Adrenal gland (tissue), 12 donors: Measurements from ENCODE around the gene ZNF607. TPM values are rescaled to one million over a fixed set of nuclear protein-coding genes. Genes with fewer than 3 reads are reported as not detected.

Experiments used
- DNase-seq, 7 donors: peaks; one replicate each; pipeline ENCODE4 v3.0.0-alpha.2; 2019 to 2020
- H3K27ac ChIP-seq, 5 donors: fragments of 200-600 bp; sonication (generic) in 4 of 5; 1 replicate in 3 of 5; 2 replicates in 2 of 5; pipeline versions ENCODE4 v1.5.1 to v1.8.0; 2016 to 2020; ENCODE audit warnings: mild to moderate bottlenecking in 1 of 5
- H3K27me3 ChIP-seq: fragments of 200-600 bp; 2 replicates; pipeline ENCODE4 v1.8.0; 2021
- H3K36me3 ChIP-seq, 2 donors: fragments of 200-600 bp; replicated peaks in 1 of 2; 1 replicate in 1 of 2; 2 replicates in 1 of 2; pipeline versions ENCODE4 v1.5.1 to v1.8.0; 2018 to 2022
- H3K4me1 ChIP-seq, 2 donors: fragments of 200-600 bp; replicated peaks in 1 of 2; 1 replicate in 1 of 2; 2 replicates in 1 of 2; pipeline versions ENCODE4 v1.5.1 to v1.8.0; 2018 to 2021
- H3K4me3 ChIP-seq, 4 donors: fragments of 200-600 bp; sonication (generic) in 3 of 4; one replicate each; pipeline ENCODE4 v1.5.1; 2016 to 2018
- H3K9me3 ChIP-seq, 3 donors: fragments of 200-600 bp; sonication (generic) in 1 of 3; replicated peaks in 1 of 3; 1 replicate in 2 of 3; 2 replicates in 1 of 3; pipeline versions ENCODE4 v1.5.1 to v1.8.0; 2016 to 2021
- CTCF ChIP-seq, 6 experiments: fragments of 450-650 bp in 4 of 6; fragments of 200-600 bp in 2 of 6; sonication (generic) in 1 of 6; IDR thresholded peaks; 1 replicate in 5 of 6; 2 replicates in 1 of 6; pipeline versions ENCODE4 v1.5.1 to v1.8.0; 2016 to 2021; ENCODE audit warnings: antibody characterized with exemption in 6 of 6, mild to moderate bottlenecking in 2 of 6, moderate library complexity in 1 of 6
- POLR2A ChIP-seq, 2 donors: fragments of 450-650 bp; IDR thresholded peaks; one replicate each; pipeline ENCODE4 v1.6.1; 2017; ENCODE audit warnings: antibody characterized with exemption in 2 of 2, mild to moderate bottlenecking in 2 of 2, moderate library complexity in 1 of 2
- WGBS, 4 donors: extraction: QIAGEN DNeasy Blood & Tissue Kit in 2 of 4; methylation state at CpG; one replicate each; pipeline versions ENCODE4 v1.1.5 to v1.1.7; 2013 to 2017; 5-methylcytosine and 5-hydroxymethylcytosine counted together
- intact Hi-C, 2 donors: fragments of 100-400 bp; cut with DNase I; formaldehyde crosslinking; loops; one replicate each; pipeline versions ENCODE4 v1.14.1 to v1.15.0; 2022 to 2023
- polyA plus RNA-seq, 3 donors: library from polyadenylated mRNA; stranded (reverse); fragments of 200-250 nt in 2 of 3; fragments of 350-450 nt in 1 of 3; fragmentation: Illumina TruSeq in 1 of 3; extraction: RNeasy Lipid Tissue Mini Kit (QIAGEN cat#74804) in 1 of 3; gene quantifications; one replicate each; pipeline ENCODE4 v1.2.3, GENCODE V29; 2013 to 2014
- total RNA-seq, 9 donors: library from RNA; depleted of rRNA in 4 of 9; stranded (reverse); fragments of >200 nt in 4 of 9; fragments of 120-200 nt in 1 of 9; fragmentation: NEBNext Ultra II Directional in 1 of 9; extraction: Animal tissue kit (Norgen Biotek cat#: 25700) in 1 of 9; gene quantifications; one replicate each; pipeline versions ENCODE4 v1.1.0 to v1.2.4, GENCODE V29; 2013 to 2023
- donor health status: healthy with polysubstance abuse.
- donor health status: Bipolar disorder and iron deficiency.
- donor health status: DM: yes; HTN: yes; CAD: no.
- donor health status: DM: no; HTN: no; CAD: no.
- donor health status: DM: no; HTN: no; CAD: no.
- donor health status: DM: yes; HTN: yes; CAD: no.

The ZNF607 gene
- total and polyA plus RNA-seq, 12 donors: 3.7 to 14.9 (median 4.6) TPM

DNA sequence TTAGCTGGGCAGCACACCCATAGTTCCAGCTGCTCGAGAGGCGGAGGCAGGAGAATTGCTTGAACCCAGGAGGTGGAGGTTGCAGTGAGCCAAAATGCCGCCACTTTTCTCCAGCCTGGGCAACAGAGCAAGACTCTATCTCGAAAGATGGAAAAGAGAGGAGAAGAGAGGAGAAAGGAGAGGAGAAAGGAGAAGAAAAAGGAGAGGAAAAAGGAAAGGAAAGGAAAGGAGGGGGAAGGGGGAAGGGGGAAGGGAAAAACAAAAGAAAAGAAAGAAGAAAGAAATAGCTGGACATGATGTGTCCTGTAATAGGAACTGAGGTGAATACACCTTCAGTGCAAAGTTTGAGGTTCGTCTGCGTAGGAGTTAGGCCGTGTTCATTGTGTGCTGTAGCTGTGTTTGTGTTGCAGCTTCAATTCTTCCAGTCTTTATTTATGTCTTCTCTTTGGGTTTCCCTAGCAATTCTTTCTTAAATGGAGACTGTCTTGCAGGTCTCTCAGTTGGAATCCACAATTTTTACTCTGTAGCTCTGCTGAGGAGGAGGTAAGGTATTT lies 13.4 kb downstream of the ZNF607 start:
- DNase-seq: no peak
- TF ChIP-seq POLR2A (IDR thresholded peaks at IDR 0.05) (no peak), CTCF (IDR thresholded peaks at IDR 0.05) (no peak)
- 91 to 98% (median 96%) methylated on average over 7 of the region's 7 CpGs for WGBS, 4 donors
- Histone ChIP-seq H3K4me1 (no peaks in the 10 kb centered on the region), H3K9me3 (no peaks in the 10 kb centered on the region), H3K36me3 (peaks cover 0 to 12% of the 10 kb centered on the region in 2 donors), H3K27ac (no peak overlapping the region), H3K27me3 (no peaks in the 10 kb centered on the region), H3K4me3 (no peak overlapping the region)
- intact Hi-C loops: no loop called here

DNA sequence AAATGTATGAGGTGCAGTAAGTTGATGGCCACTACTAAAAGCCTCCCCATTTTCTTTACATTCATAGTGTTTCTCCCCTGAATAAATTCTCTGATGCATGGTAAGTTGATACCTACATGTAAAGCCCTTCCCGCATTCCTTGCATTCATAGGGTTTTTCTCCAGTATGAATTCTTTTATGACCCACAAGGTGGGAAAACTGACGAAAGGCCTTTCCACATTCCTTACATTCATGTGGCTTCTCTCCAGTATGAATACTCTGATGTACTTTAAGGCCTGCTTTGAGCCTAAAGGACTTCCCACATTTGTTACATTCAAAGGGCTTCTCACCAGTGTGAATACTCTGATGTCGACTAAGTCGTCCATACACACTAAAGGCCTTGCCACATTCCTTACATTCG lies 20.5 kb downstream of the ZNF607 start:
- H3K36me3 ChIP-seq: peaks cover 0 to 4% of the 10 kb centered on the region in 2 donors
- WGBS, 4 donors: 92 to 94% (median 93%) methylated on average over 5 of the region's 5 CpGs
- H3K27me3 ChIP-seq: no peaks in the 10 kb centered on the region
- H3K9me3 ChIP-seq: no peaks in the 10 kb centered on the region
- no peak overlapping the region for H3K4me3 ChIP-seq
- no peaks in the 10 kb centered on the region for H3K4me1 ChIP-seq
- no peak for DNase-seq
- no peak overlapping the region for H3K27ac ChIP-seq
- no peak for TF ChIP-seq CTCF (IDR thresholded peaks at IDR 0.05)
- no peak for TF ChIP-seq POLR2A (IDR thresholded peaks at IDR 0.05)
- intact Hi-C loops: no loop called here

GRCh38 chr19:37698216-37698615 lies 21.3 kb downstream of the ZNF607 start:
- WGBS, 4 donors: 94 to 96% (median 95%) methylated on average over 6 of the region's 6 CpGs
- DNase-seq: no peak
- H3K27me3 ChIP-seq: no peaks in the 10 kb centered on the region
- no peaks in the 10 kb centered on the region for H3K4me1 ChIP-seq
- H3K36me3 ChIP-seq: peaks cover 0 to 4% of the 10 kb centered on the region in 2 donors
- TF ChIP-seq CTCF (IDR thresholded peaks at IDR 0.05) (no peak), POLR2A (IDR thresholded peaks at IDR 0.05) (no peak)
- H3K27ac ChIP-seq: no peak overlapping the region
- intact Hi-C loops: no loop called here
- H3K4me3 ChIP-seq: no peak overlapping the region
- H3K9me3 ChIP-seq: no peaks in the 10 kb centered on the region

GRCh38 chr19:37695144-37695899 lies 24.2 kb downstream of the ZNF607 start:
- 82 to 89% (median 82%) methylated on average over 3 of the region's 3 CpGs for WGBS, 4 donors
- intact Hi-C loops: no loop called here
- Histone ChIP-seq H3K4me1 (no peaks in the 10 kb centered on the region), H3K4me3 (no peak overlapping the region), H3K36me3 (peaks cover 0 to 4% of the 10 kb centered on the region in 2 donors), H3K27me3 (no peaks in the 10 kb centered on the region), H3K9me3 (no peaks in the 10 kb centered on the region), H3K27ac (no peak overlapping the region)
- DNase-seq: no peak
- TF ChIP-seq CTCF (IDR thresholded peaks at IDR 0.05) (no peak), POLR2A (IDR thresholded peaks at IDR 0.05) (no peak)
